Measurements from ENCODE around the gene PTGES. TPM values are rescaled to one million over a fixed set of nuclear protein-coding genes. Genes with fewer than 3 reads are reported as not detected.
"Not testable (repeated sequence)": the region's sequence is repeated elsewhere in the genome, so short reads cannot be mapped to it uniquely, and the experiment has no call there.

PTGES gene
- total and polyA plus RNA-seq, 5 donors, result 1.9 to 9.6 (median 5.4) TPM

DNA sequence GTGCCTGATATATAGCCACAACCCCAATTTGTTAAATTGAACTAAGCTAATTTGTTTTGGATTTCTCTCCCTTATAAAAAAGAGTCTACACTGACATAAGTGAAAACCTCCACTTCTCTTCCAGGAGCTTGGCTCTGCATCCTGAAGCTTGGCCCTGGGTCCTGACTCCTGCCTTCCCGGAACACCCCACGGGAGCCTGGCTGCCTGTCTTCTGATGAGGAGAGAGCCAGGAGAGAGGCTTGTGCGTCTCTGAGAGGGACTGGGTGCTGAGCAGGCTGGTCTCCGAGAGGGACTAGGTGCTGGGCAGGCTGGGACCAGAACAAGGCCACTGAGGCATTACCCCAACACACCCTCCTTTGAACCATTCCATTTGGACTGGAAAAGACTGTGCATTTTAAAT lies 6.5 kb upstream of the PTGES start:
- 52% methylated on average over 4 of the region's 4 CpGs for WGBS
- intact Hi-C loops (cut with DNase I), result no loop called here
- DNase-seq (peak; percentile 57 to 83 (median 66)), ATAC-seq (peak in 1 of 2 donors; percentile 14)
- Histone ChIP-seq H3K4me3 (ENCODE audit: low read length) (no peak overlapping the region), H3K27me3 (ENCODE audit: control insufficient read depth, insufficient read depth) (no peaks in the 10 kb centered on the region), H3K9me3 (ENCODE audit: control insufficient read depth, low read length) (no peaks in the 10 kb centered on the region), H3K27ac (ENCODE audit: low read length) (no peak overlapping the region), H3K4me1 (ENCODE audit: control insufficient read depth, insufficient read depth, low read length) (peaks cover 4% of the 10 kb centered on the region)

- intact Hi-C loops (cut with DNase I), result no loop called here
- Histone ChIP-seq H3K4me1 (ENCODE audit: control insufficient read depth, insufficient read depth, low read length) (peaks cover 4% of the 10 kb centered on the region), H3K27me3 (ENCODE audit: control insufficient read depth, insufficient read depth) (no peaks in the 10 kb centered on the region), H3K4me3 (ENCODE audit: low read length) (no peak overlapping the region), H3K27ac (ENCODE audit: low read length) (no peak overlapping the region), H3K9me3 (ENCODE audit: control insufficient read depth, low read length) (no peaks in the 10 kb centered on the region)
- ATAC-seq (no peak), DNase-seq (peak in 1 of 3 donors; percentile 61)
- 67% methylated on average over 9 of the region's 9 CpGs for WGBS
Observed at GRCh38 chr9:129757045-129757444, 4.2 kb upstream of the PTGES start.

- Histone ChIP-seq H3K9me3 (ENCODE audit: control insufficient read depth, low read length) (no peaks in the 10 kb centered on the region), H3K4me3 (ENCODE audit: low read length) (no peak overlapping the region), H3K4me1 (ENCODE audit: control insufficient read depth, insufficient read depth, low read length) (no peaks in the 10 kb centered on the region), H3K27ac (ENCODE audit: low read length) (no peak overlapping the region), H3K27me3 (ENCODE audit: control insufficient read depth, insufficient read depth) (no peaks in the 10 kb centered on the region)
- WGBS, result 93% methylated on average over 6 of the region's 6 CpGs
- no peak for DNase-seq
- no peak for ATAC-seq
- intact Hi-C loops (cut with DNase I), result no loop called here
Observed at GRCh38 chr9:129756191-129756590, 3.3 kb upstream of the PTGES start.

DNA sequence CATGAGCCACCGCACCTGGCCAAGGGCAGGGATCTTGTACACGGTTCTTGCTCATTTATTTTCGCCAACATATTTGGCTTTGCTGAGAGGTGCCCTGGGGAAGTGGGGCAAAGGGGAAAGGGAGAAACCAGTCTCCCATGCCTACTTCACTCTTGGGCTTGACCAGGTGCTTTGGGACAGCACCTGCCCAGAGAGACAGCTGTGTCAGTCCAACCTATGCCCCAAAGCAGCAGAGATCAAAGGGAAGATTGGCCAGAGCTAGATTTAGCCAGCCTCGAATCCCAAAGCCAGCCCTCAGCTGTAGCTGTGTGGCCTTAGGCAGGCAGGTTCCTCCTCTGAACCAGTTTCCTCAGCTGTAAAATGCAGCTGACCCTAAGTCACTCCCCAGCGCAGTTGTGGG lies 2.3 kb upstream of the PTGES start:
- WGBS, result 86% methylated on average over 5 of the region's 5 CpGs
- intact Hi-C loops (cut with DNase I), result no loop called here
- Histone ChIP-seq H3K4me1 (ENCODE audit: control insufficient read depth, insufficient read depth, low read length) (no peaks in the 10 kb centered on the region), H3K27me3 (ENCODE audit: control insufficient read depth, insufficient read depth) (no peaks in the 10 kb centered on the region), H3K27ac (ENCODE audit: low read length) (no peak overlapping the region), H3K9me3 (ENCODE audit: control insufficient read depth, low read length) (no peaks in the 10 kb centered on the region), H3K4me3 (ENCODE audit: low read length) (no peak overlapping the region)
- ATAC-seq (no peak), DNase-seq (peak in 1 of 3 donors; percentile 4)

DNA sequence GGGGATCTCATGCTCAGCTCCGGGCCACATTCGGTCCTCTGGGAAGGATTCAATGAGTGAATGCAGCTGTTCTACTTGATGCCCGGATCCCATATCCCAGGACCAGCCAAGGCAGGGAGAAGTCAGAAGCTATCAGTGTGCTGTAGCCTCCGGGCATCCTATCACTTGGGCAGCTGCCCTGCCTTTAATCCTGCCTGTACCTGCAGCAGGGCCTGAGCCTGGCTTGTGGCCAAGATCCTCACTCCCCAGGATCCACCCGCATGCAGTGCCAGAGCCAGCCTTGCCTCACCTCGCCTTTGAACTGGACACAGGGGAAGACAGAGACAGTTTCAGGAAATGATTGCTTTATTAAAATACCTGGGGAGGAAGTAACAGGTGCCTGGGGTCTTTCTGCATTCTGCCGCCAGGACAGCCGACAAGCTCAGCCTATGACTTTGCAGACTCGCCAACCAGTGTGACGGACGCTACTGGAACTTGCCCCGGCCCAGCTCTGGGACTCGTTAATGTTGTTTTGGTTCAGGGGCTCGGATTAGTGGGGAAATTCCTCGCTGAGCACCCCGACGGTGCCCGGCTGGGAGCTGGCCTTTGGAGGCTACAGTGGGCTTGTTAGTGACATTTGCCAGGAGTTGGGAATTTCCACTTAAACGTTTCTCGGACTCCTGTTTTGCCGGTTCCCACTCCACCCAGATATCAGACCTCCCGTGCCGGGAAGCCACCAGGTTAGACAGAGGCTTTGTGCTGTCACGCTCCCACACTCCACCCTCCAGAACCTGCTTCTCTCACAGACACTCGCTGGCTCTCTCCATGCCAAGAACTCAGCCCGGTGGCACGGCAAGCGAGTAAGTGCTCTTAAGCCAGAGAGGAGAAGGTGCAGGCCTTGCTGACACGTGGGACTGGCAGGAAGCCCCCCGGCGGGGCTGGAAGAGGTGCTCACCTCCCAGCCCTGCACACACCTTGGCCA lies 721 bp downstream of the PTGES start:
- peak overlapping the region; percentile 8 for H3K4me3 ChIP-seq (ENCODE audit: low read length)
- no peak overlapping the region for H3K27ac ChIP-seq (ENCODE audit: low read length)
- H3K4me1 ChIP-seq (ENCODE audit: control insufficient read depth, insufficient read depth, low read length), result no peaks in the 10 kb centered on the region
- H3K27me3 ChIP-seq (ENCODE audit: control insufficient read depth, insufficient read depth), result no peaks in the 10 kb centered on the region
- WGBS, result 34% methylated on average over 31 of the region's 31 CpGs
- ATAC-seq (peak; percentile 16 to 19), DNase-seq (peak in 1 of 3 donors; percentile 68)
- intact Hi-C loops (cut with DNase I), result no loop called here
- H3K9me3 ChIP-seq (ENCODE audit: control insufficient read depth, low read length), result no peaks in the 10 kb centered on the region

DNA sequence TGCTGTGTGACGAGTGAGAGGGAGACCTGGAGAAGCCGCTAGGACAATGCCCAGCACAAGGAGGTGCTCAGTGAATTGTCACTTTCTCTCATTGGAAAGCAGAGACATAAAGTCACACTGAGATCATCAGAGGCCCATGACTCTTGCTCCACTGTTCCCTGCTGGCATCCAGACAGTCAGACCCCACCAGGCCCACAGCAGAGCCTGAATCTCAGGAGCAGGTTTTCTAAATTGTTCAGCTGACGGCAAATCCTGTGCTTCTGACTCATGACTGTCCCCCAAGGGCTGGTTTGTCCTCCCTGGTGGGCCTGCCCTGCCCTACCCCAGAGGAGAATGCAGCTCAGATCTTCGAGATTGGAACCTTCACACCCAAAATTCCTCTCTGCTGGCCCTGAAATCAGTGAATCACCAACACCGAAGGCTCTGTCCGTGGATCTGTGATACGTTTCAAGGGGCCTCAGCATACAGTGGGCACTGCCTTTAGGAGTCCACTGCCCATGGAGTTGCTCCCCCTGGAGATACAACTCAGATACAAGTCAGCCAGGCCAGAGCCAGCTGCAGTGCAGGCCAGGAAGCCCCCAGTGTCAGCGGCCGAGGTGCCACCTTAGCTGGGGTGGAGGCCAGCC lies 2.7 kb downstream of the PTGES start:
- Histone ChIP-seq H3K27ac (ENCODE audit: low read length) (no peak overlapping the region), H3K27me3 (ENCODE audit: control insufficient read depth, insufficient read depth) (no peaks in the 10 kb centered on the region), H3K9me3 (ENCODE audit: control insufficient read depth, low read length) (no peaks in the 10 kb centered on the region), H3K4me3 (ENCODE audit: low read length) (no peak overlapping the region), H3K4me1 (ENCODE audit: control insufficient read depth, insufficient read depth, low read length) (no peaks in the 10 kb centered on the region)
- intact Hi-C loops (cut with DNase I), result no loop called here
- WGBS, result 90% methylated on average over 9 of the region's 9 CpGs
- DNase-seq (no peak), ATAC-seq (no peak)

- intact Hi-C loops (cut with DNase I), result no loop called here
- Histone ChIP-seq H3K27me3 (ENCODE audit: control insufficient read depth, insufficient read depth) (no peaks in the 10 kb centered on the region), H3K4me1 (ENCODE audit: control insufficient read depth, insufficient read depth, low read length) (no peaks in the 10 kb centered on the region), H3K9me3 (ENCODE audit: control insufficient read depth, low read length) (no peaks in the 10 kb centered on the region), H3K4me3 (ENCODE audit: low read length) (no peak overlapping the region), H3K27ac (ENCODE audit: low read length) (no peak overlapping the region)
- no peak for DNase-seq
- WGBS, result 90% methylated on average over 6 of the region's 6 CpGs
- no peak for ATAC-seq
Observed at GRCh38 chr9:129749575-129749974, 3.3 kb downstream of the PTGES start.

DNA sequence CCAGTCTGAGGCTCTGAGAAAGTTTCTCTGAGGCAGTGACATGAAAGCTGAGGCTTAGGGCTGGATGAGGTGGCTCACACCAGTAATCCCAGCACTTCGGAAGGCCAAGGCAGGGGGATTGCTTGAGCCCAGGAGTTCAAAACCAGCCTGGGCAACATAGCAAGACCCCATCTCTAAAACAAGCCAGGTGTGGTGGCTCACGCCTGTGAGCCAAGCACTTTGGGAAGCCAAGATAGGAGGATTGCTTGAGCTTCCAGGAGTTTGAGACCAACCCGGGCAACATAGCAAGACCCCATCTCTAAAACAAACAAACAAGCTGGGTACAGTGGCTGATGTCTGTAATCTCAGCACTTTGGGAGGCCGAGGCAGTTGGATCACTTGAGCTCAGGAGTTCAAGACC lies 3.8 kb downstream of the PTGES start:
- WGBS, result 93% methylated on average over 4 of the region's 4 CpGs
- H3K4me1 ChIP-seq (ENCODE audit: control insufficient read depth, insufficient read depth, low read length); H3K27me3 ChIP-seq (ENCODE audit: control insufficient read depth, insufficient read depth); H3K4me3 ChIP-seq (ENCODE audit: low read length); DNase-seq; ATAC-seq; H3K9me3 ChIP-seq (ENCODE audit: control insufficient read depth, low read length); H3K27ac ChIP-seq (ENCODE audit: low read length); intact Hi-C loops (cut with DNase I): not testable (repeated sequence)

- Histone ChIP-seq H3K4me1 (ENCODE audit: control insufficient read depth, insufficient read depth, low read length) (no peaks in the 10 kb centered on the region), H3K4me3 (ENCODE audit: low read length) (no peak overlapping the region), H3K9me3 (ENCODE audit: control insufficient read depth, low read length) (no peaks in the 10 kb centered on the region), H3K27me3 (ENCODE audit: control insufficient read depth, insufficient read depth) (no peaks in the 10 kb centered on the region), H3K27ac (ENCODE audit: low read length) (no peak overlapping the region)
- intact Hi-C loops (cut with DNase I), result no loop called here
- DNase-seq (no peak), ATAC-seq (no peak)
- 88% methylated on average over 5 of the region's 5 CpGs for WGBS
Observed at GRCh38 chr9:129748249-129748648, 4.6 kb downstream of the PTGES start.

DNA sequence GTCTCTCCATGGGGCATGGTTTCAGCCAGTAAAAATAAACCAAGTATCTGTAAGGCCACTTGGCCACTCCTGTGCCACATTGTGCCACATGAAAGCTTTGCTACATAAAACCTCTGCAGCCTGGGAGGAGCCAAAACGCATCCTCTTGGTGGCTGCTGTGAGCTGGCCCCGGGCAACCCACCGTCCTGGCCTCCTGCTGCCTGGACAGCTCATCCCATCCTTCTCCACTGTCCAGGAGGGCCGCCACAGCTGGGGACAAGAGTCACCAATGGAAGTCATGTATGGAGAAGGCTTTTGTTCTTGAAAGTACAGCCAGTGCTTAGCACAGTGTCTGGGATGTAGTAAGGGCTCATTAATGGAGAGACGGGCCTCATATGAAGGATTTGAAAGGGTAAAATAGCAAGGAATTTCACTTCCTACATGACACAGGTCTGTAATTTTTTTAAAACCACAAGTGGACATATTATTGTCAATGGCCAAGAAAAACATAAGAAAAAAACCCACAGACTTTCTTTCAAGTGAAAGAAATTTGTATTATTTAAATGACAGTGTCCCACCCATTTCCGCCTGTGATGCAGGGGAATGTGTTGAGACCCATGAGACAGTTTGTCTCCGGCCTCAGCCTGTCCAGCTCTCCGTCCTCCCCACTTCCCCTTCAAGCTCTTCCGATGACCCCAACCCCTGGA lies 6.6 kb downstream of the PTGES start:
- WGBS, result 55% methylated on average over 9 of the region's 9 CpGs
- no peak for ATAC-seq
- no peaks in the 10 kb centered on the region for H3K27me3 ChIP-seq (ENCODE audit: control insufficient read depth, insufficient read depth)

DNA sequence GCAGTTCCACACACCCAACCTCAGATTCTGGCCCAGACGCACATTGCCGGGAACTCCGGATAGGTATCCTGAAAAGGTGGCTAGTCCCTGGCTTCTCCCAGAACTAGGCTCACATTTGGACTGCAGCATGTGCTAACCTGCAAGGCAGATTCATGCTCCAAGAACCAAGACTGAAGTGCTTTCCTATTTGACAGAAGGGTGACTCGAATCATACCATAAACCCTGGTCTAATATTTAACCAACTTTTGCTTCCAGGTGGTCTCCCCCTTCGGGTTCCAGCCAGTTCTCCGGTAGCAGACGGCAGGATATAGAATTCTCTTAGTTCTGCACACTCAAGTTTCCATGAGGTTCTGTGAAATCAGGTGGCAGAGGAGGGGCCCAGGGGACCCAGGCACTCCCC lies 7.6 kb downstream of the PTGES start:
- intact Hi-C loops (cut with DNase I), result no loop called here
- H3K9me3 ChIP-seq (ENCODE audit: control insufficient read depth, low read length), result no peaks in the 10 kb centered on the region
- no peak overlapping the region for H3K4me3 ChIP-seq (ENCODE audit: low read length)
- DNase-seq, result peak in 1 of 3 donors; percentile 10
- H3K27me3 ChIP-seq (ENCODE audit: control insufficient read depth, insufficient read depth), result no peaks in the 10 kb centered on the region
- 91% methylated on average over 7 of the region's 7 CpGs for WGBS
- H3K4me1 ChIP-seq (ENCODE audit: control insufficient read depth, insufficient read depth, low read length), result no peaks in the 10 kb centered on the region
- H3K27ac ChIP-seq (ENCODE audit: low read length), result no peak overlapping the region
- no peak for ATAC-seq

More for the DNA sequence above, 6.6 kb downstream of the PTGES start:
- no peak overlapping the region for H3K27ac ChIP-seq (ENCODE audit: low read length)
- no peaks in the 10 kb centered on the region for H3K4me1 ChIP-seq (ENCODE audit: control insufficient read depth, insufficient read depth, low read length)
- no peaks in the 10 kb centered on the region for H3K9me3 ChIP-seq (ENCODE audit: control insufficient read depth, low read length)
- no peak overlapping the region for H3K4me3 ChIP-seq (ENCODE audit: low read length)
- intact Hi-C loops (cut with DNase I), result no loop called here
- no peak for DNase-seq
